ENCODE data around the gene AKIRIN1. TPM values are rescaled to one million over a fixed set of nuclear protein-coding genes. Genes with fewer than 3 reads are reported as not detected.

AKIRIN1 gene
- total and polyA plus RNA-seq, 2 donors (not counting 3 experiments of a cell fraction or from before 2014, with no cell fraction given): 28.4 to 43.4 TPM

GRCh38 chr1:39023140-39023539 lies 32.1 kb downstream of the AKIRIN1 start:
- Histone ChIP-seq H3K4me2 (ENCODE audit: insufficient read depth, low read length) (no peak overlapping the region), H3K27me3 (ENCODE audit: control insufficient read depth in 2 of 2, insufficient read depth in 2 of 2, low read length in 2 of 2) (no peaks in the 10 kb centered on the region), H3K9me3 (replicated peaks; ENCODE audit: control insufficient read depth, insufficient read depth, low read length) (no peaks in the 10 kb centered on the region), H4K20me1 (replicated peaks; ENCODE audit: control insufficient read depth, extremely low read depth, insufficient read depth, low read length) (no peaks in the 10 kb centered on the region), H2AFZ (ENCODE audit: low read depth, low read length) (no peak overlapping the region), H3K27ac (ENCODE audit: insufficient read depth, low read depth, low read length) (no peak overlapping the region), H3K4me3 (replicated peaks in 1 of 3; ENCODE audit: insufficient read depth in 1 of 3, low read depth in 1 of 3, low read length in 3 of 3) (no peak overlapping the region), H3K36me3 (ENCODE audit: control insufficient read depth in 2 of 2, extremely low read depth in 1 of 2, insufficient read depth in 2 of 2, low read length in 2 of 2) (no peaks in the 10 kb centered on the region), H3K9ac (replicated peaks; ENCODE audit: extremely low read depth, insufficient read depth, low read length) (no peak overlapping the region), H3K4me1 (ENCODE audit: control insufficient read depth, extremely low read depth, insufficient read depth, low read length) (peaks cover 7% of the 10 kb centered on the region), H3K79me2 (ENCODE audit: control insufficient read depth, insufficient read depth, low read length) (peaks cover 14% of the 10 kb centered on the region), H3K9me1 (replicated peaks; ENCODE audit: control insufficient read depth, extremely low read depth, insufficient read depth, low read length) (no peaks in the 10 kb centered on the region)
- no TSS peak for BruUV-seq (replicated peaks)
- DNase-seq (ENCODE audit: low read depth, low spot score) (no peak), FAIRE-seq (no peak)
- CTCF ChIA-PET: no interaction called here
- dilution Hi-C loops (cut with MboI; ENCODE audit: extremely low pct_ligation_motif_present, low sequenced_read_pairs): no loop called here
- intact Hi-C loops (cut with micrococcal nuclease): no loop called here
- POLR2A ChIA-PET: no interaction called here
- TF ChIP-seq MYC (IDR thresholded peaks at IDR 0.05; ENCODE audit: low read depth, low read length): no peak
- TF ChIP-seq JUN (IDR thresholded peaks at IDR 0.05; ENCODE audit: borderline replicate concordance, insufficient read depth, insufficient read length, low read depth): no peak
- no peak for TF ChIP-seq GATA2 (IDR thresholded peaks at IDR 0.05; ENCODE audit: insufficient read depth, insufficient read length, low read depth, low read length)
- TF ChIP-seq POLR2A (IDR thresholded peaks at IDR 0.05; ENCODE audit: low read depth, low read length): no peak
- no peak for TF ChIP-seq FOS (IDR thresholded peaks at IDR 0.05; ENCODE audit: borderline replicate concordance, insufficient read depth, low read length)
- no peak for TF ChIP-seq EZH2 (IDR thresholded peaks at IDR 0.05; ENCODE audit: borderline replicate concordance, low read depth, low read length, severe bottlenecking)
- TF ChIP-seq POLR2AphosphoS5 (IDR thresholded peaks at IDR 0.05; ENCODE audit: insufficient read depth, low read depth, low read length): no peak
- TF ChIP-seq MAX (IDR thresholded peaks at IDR 0.05; ENCODE audit: insufficient read depth, insufficient read length): no peak
- no peak for TF ChIP-seq CTCF (IDR thresholded peaks at IDR 0.05; ENCODE audit: extremely low read depth in 1 of 2, insufficient read depth in 1 of 2, low read depth in 1 of 2, low read length in 2 of 2)
